Pulmonary artery endothelial cell (primary cell): Measurements from ENCODE around the gene MYO3A. TPM values are rescaled to one million over a fixed set of nuclear protein-coding genes. Genes with fewer than 3 reads are reported as not detected.
"Not testable (repeated sequence)": the region's sequence is repeated elsewhere in the genome, so short reads cannot be mapped to it uniquely, and the experiment has no call there.

Source experiments
- DNase-seq: peaks from one replicate; pipeline ENCODE4 v3.0.0-alpha.2; 2011; ENCODE audit warnings: low read depth, low spot score
- total RNA-seq: library from RNA; depleted of rRNA; stranded (reverse); fragments of >200 nt; gene quantifications from 2 replicates; pipeline ENCODE4 v1.2.3, GENCODE V29; 2014

The MYO3A gene
- total RNA-seq, 1 donor from 2014 or later = not detected

DNA sequence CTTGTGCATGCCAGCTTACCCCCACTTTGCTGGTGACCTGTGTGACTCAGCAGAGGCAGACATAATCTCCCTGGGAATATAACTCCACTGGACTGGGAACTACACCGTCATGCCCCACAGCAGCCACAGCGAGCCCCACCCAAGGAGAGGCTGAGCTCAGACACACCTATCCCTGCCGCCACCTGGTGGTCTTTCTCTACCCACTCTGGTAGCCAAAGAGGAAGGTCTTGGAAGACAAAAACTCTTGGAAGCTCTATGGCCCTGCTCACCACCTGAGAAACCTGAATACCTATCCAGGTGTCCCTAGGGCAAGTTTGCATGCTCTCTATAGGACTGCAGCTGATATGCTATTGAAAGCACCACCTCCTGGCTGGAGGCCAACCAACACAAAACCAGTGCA, 48.1 kb downstream of the MYO3A start:
- no peak for DNase-seq

GRCh38 chr10:25988583-25988982, 54.6 kb downstream of the MYO3A start:
- DNase-seq = no peak

GRCh38 chr10:25989951-25990350, 55.9 kb downstream of the MYO3A start:
- DNase-seq = no peak

DNA sequence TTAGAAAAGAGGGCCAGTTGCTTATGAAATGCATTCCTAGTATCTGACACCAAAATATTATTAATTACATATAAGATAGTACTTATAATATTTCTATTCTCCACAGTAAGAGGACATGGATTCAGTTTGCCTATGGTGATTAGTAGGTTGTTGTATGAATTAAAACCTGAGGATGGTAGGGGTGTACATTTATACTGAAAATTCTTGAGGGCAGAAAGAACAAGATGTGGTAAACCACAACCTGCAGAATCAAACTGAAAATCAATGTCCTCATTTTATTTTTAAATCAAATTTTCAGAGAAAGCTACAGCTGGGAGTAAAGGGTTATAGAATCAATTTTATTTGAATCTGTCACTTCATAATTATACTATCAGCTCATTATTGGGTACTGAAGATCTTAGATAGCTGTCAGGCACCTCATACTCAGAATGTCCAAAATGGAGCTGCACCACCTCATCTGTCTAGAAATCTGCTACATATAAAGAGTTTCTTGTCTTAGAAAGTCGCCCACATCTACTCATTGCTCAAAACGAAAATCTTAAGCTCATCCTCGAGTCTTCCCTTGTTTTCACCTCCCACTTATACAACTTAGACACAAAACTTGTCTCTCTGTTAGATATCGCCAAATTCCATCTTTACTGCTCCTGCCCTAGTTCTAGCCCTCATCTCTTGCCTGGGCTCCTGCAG, 65.4 kb downstream of the MYO3A start:
- DNase-seq = no peak

GRCh38 chr10:26000971-26001370, 66.9 kb downstream of the MYO3A start:
- no peak for DNase-seq

- DNase-seq = not testable (repeated sequence)
Observed at GRCh38 chr10:26002466-26002865, 68.4 kb downstream of the MYO3A start.

- DNase-seq = no peak
Observed at GRCh38 chr10:26015092-26015491, 81.1 kb downstream of the MYO3A start.

DNA sequence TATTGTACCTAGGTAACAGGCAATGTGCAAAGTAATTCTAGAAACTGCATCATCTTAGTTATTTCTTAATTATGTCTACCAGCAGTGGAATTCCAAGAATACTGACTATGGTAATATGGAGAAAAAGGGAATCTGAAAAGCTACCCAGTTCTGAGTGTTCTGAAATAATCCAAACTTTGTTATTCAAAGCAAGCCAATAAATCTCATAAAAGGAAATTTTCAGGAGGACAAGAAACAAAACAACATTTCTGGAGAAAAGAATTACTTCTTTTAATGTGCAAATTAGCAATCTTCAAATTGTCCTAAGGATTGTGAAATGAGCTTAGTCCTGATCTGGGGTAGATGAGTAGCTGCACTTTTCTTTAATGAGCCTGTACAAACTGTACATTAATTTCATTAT, 88.8 kb downstream of the MYO3A start:
- no peak for DNase-seq

GRCh38 chr10:26024303-26024702, 90.3 kb downstream of the MYO3A start:
- no peak for DNase-seq

- DNase-seq = no peak
Observed at GRCh38 chr10:26025523-26025922, 91.5 kb downstream of the MYO3A start.

DNA sequence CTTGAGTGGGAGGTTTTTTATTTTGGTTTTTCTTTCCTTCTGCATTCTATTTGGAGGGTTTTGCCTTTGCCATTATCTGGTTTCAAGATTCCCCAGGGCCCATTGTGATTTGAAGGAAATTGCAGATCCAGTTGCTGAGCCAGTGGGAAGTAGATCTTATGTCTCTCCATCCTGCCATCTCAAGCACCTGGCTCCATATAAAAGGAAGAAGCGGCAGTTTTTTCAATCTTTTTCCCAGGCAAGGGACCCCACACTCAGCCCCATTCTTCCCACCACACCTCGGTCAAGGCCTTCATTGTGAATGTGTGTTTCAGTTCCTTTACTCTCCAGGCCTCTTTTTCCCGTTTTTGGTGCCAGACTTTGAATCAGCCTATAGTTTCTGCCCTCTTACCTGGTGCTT, 95.8 kb downstream of the MYO3A start:
- no peak for DNase-seq

- no peak for DNase-seq
Observed at GRCh38 chr10:26031300-26031699, 97.3 kb downstream of the MYO3A start.

DNA sequence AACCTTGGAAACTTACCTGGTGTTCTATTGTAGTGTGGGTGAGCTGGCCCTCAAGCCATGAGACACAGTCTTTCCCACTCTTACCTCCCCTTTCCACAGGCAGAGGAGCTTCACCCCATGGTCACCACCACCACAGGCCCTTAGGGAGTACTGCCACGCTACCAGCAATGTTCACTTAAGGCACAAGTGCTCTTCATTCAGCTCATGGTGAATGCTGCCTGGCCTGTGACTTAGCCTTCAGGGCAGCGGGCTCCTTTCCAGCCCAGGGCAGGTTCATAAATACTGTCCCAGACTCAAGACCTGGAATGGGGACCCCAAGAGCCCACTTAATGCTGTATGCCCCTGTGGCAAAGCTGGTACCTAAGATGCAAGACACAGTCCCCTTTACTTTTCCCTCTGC, 109.4 kb downstream of the MYO3A start:
- no peak for DNase-seq

GRCh38 chr10:26044141-26044749, 110.2 kb downstream of the MYO3A start:
- DNase-seq = no peak

DNA sequence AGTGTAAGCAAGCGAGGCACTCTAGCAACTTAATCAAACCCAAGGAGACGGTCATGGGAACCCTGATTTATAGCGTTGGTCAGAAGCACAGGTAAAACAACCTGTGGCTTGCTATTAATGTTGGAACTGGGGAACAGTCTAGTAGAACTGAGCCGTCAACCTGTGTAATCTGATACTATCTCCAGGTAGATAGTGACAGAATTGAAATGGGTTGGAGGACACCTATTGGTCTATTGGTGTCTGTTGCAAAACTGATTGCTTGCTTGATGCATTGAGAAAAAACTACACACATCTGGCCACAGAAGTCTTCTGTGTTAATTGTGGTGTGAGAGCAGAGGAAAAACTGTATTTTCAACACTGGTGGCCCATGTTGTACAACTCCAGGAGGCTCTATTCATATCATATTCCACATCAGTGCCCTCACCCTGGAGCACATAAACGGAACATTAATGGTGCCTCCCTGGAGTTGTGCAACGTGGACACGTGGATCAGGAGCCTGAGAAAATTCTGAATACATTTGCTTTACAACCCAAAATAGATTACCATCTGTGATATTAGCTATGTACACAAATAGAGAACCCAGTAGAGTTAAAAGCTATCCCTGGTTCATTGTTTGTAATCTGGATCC, 112.2 kb downstream of the MYO3A start:
- no peak for DNase-seq

DNA sequence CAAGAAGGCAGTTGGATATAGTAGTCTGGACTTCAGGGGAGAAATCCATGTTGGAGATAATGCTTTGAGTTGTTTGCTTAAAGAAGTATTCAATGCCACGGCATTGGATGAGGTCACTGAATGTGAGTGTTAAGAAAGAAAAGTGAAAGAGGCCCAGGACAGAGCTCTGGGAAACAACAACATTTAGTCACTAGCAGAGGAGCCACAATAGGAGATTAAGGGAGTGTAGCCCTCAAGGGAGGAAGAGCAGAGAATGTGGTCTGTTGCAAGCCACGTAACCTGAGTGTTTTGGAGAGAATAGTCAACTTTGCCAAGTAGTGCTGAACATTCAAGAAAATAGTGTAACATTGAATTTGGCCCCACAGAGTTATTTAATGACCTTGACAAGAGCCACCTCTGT, 114.7 kb downstream of the MYO3A start:
- no peak for DNase-seq

GRCh38 chr10:26052326-26052725, 118.3 kb downstream of the MYO3A start:
- DNase-seq = no peak

GRCh38 chr10:26057466-26057865, 123.4 kb downstream of the MYO3A start:
- no peak for DNase-seq

DNA sequence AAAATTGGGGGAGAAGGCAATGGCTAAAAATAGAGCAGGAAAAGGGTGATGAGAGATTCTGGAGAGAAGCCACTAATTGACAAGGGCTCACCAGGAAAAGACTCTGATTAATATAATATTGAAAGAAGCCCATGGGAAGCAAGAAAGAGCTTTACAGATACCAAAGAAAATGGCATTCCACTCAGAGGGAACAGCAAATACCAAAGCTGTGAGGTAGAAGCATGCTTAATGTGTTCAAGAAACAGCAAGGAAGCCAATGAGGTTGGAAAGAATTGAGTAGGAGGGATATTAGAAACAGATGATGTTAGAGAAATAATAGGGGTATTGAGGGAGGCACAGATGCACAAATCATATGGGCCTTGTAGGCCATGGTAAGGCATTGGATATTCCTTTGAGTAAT, 130.1 kb downstream of the MYO3A start:
- no peak for DNase-seq

GRCh38 chr10:26067680-26068079, 133.7 kb downstream of the MYO3A start:
- no peak for DNase-seq

DNA sequence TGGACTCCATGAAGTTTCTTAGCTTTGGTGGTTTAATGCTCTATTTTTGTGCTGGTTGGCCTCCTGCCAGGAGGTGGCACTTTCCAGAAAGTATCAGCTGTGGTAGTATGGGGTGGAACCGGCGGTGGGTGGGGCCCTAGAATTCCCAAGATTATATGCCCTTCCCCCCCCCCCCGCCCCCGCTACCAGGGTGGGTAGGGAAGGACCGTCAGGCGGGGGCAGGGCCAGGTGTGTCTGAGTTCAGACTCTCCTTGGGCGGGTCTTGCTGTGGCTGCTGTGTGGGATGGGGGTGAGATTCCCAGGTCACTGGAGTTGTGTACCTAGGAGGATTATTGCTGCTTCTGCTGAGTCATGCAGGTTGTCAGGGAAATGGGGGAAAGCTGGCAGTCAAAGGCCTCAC, 146.9 kb downstream of the MYO3A start:
- not testable (repeated sequence) for DNase-seq

- DNase-seq = no peak
Observed at GRCh38 chr10:26081459-26081858, 147.4 kb downstream of the MYO3A start.

- no peak for DNase-seq
Observed at GRCh38 chr10:26085549-26085948, 151.5 kb downstream of the MYO3A start.
